ENCODE data around the gene FOXP1. TPM values are rescaled to one million over a fixed set of nuclear protein-coding genes. Genes with fewer than 3 reads are reported as not detected.

The FOXP1 gene
- total RNA-seq, 1 donor from 2014 or later = 41.2 TPM

GRCh38 chr3:71621825-71622537 is 38.5 kb upstream of the FOXP1 start:
- Histone ChIP-seq H3K9me3 (replicated peaks) (no peaks in the 10 kb centered on the region), H3K4me3 (no peak overlapping the region), H3K27ac (replicated peaks) (no peak overlapping the region), H3K27me3 (ENCODE audit: low read depth) (peaks cover 3% of the 10 kb centered on the region), H3K36me3 (no peaks in the 10 kb centered on the region), H3K4me1 (no peaks in the 10 kb centered on the region)
- DNase-seq = no peak
- intact Hi-C loops (cut with micrococcal nuclease) = no loop called here
- TF ChIP-seq CTCF (IDR thresholded peaks at IDR 0.05; ENCODE audit: borderline replicate concordance) = no peak

- H3K4me1 ChIP-seq = no peaks in the 10 kb centered on the region
- TF ChIP-seq CTCF (IDR thresholded peaks at IDR 0.05; ENCODE audit: borderline replicate concordance) = no peak
- no peak for DNase-seq
Measured at GRCh38 chr3:71618538-71618937, 35.0 kb upstream of the FOXP1 start.

GRCh38 chr3:71616571-71617021 is 33.1 kb upstream of the FOXP1 start:
- no peak overlapping the region for H3K4me3 ChIP-seq
- intact Hi-C loops (cut with micrococcal nuclease) = no loop called here
- TF ChIP-seq CTCF (IDR thresholded peaks at IDR 0.05; ENCODE audit: borderline replicate concordance) = no peak
- no peaks in the 10 kb centered on the region for H3K36me3 ChIP-seq
- no peaks in the 10 kb centered on the region for H3K4me1 ChIP-seq
- H3K27ac ChIP-seq (replicated peaks) = no peak overlapping the region
- H3K9me3 ChIP-seq (replicated peaks) = no peaks in the 10 kb centered on the region
- H3K27me3 ChIP-seq (ENCODE audit: low read depth) = no peaks in the 10 kb centered on the region
- no peak for DNase-seq

More at GRCh38 chr3:71618538-71618937, 35.0 kb upstream of the FOXP1 start:
- H3K4me3 ChIP-seq = no peak overlapping the region
- intact Hi-C loops (cut with micrococcal nuclease) = no loop called here
- peaks cover 3% of the 10 kb centered on the region for H3K27me3 ChIP-seq (ENCODE audit: low read depth)
- H3K36me3 ChIP-seq = no peaks in the 10 kb centered on the region
- no peak overlapping the region for H3K27ac ChIP-seq (replicated peaks)
- H3K9me3 ChIP-seq (replicated peaks) = no peaks in the 10 kb centered on the region

- Histone ChIP-seq H3K36me3 (no peaks in the 10 kb centered on the region), H3K4me3 (no peak overlapping the region), H3K4me1 (no peaks in the 10 kb centered on the region), H3K27me3 (ENCODE audit: low read depth) (no peaks in the 10 kb centered on the region), H3K27ac (replicated peaks) (no peak overlapping the region), H3K9me3 (replicated peaks) (no peaks in the 10 kb centered on the region)
- no peak for TF ChIP-seq CTCF (IDR thresholded peaks at IDR 0.05; ENCODE audit: borderline replicate concordance)
- intact Hi-C loops (cut with micrococcal nuclease) = no loop called here
- DNase-seq = no peak
Measured at GRCh38 chr3:71614869-71615268, 31.3 kb upstream of the FOXP1 start.

- H3K4me3 ChIP-seq = no peak overlapping the region
- H3K27ac ChIP-seq (replicated peaks) = no peak overlapping the region
- intact Hi-C loops (cut with micrococcal nuclease) = no loop called here
- TF ChIP-seq CTCF (IDR thresholded peaks at IDR 0.05; ENCODE audit: borderline replicate concordance) = no peak
- H3K27me3 ChIP-seq (ENCODE audit: low read depth) = no peaks in the 10 kb centered on the region
- no peaks in the 10 kb centered on the region for H3K36me3 ChIP-seq
- no peaks in the 10 kb centered on the region for H3K9me3 ChIP-seq (replicated peaks)
- H3K4me1 ChIP-seq = no peaks in the 10 kb centered on the region
- no peak for DNase-seq
Measured at GRCh38 chr3:71614426-71614825, 30.9 kb upstream of the FOXP1 start.
